Transverse colon (tissue), 4 donors: ENCODE data around the gene TRHDE.

Experiments used
- CTCF ChIP-seq, 5 experiments: fragments of 200-600 bp in 3 of 5; fragments of 450-650 bp in 2 of 5; sonication (generic) in 3 of 5; IDR thresholded peaks; 1 replicate in 2 of 5; 2 replicates in 3 of 5; pipeline ENCODE4 v1.5.1; 2016 to 2017; ENCODE audit warnings: antibody characterized with exemption in 5 of 5, inconsistent platforms in 3 of 5, mild to moderate bottlenecking in 2 of 5, moderate library complexity in 1 of 5
- EP300 ChIP-seq: sonication (generic); formaldehyde crosslinking; IDR thresholded peaks from one replicate; pipeline ENCODE4 v1.6.1; 2017; ENCODE audit warnings: antibody characterized with exemption, low read depth
- POLR2A ChIP-seq: fragments of 450-650 bp; IDR thresholded peaks from one replicate; pipeline ENCODE4 v1.6.1; 2016; ENCODE audit warnings: antibody characterized with exemption, mild to moderate bottlenecking, moderate library complexity
- POLR2AphosphoS5 ChIP-seq, 3 donors: sonication (generic); formaldehyde crosslinking; IDR thresholded peaks; one replicate each; pipeline ENCODE4 v1.6.1; 2016; ENCODE audit warnings: antibody characterized with exemption in 3 of 3

GRCh38 chr12:72448805-72449204 is 176.6 kb downstream of the TRHDE start:
- TF ChIP-seq CTCF (IDR thresholded peaks at IDR 0.05), result no peak
- no peak for TF ChIP-seq POLR2AphosphoS5 (IDR thresholded peaks at IDR 0.05)
- TF ChIP-seq POLR2A, result no peak
- no peak for TF ChIP-seq EP300
